HepG2 (cell line): ENCODE data around the gene GSDMA. TPM values are rescaled to one million over a fixed set of nuclear protein-coding genes. Genes with fewer than 3 reads are reported as not detected.

Source experiments
- ARID4A ChIP-seq: sonication (generic); formaldehyde crosslinking; IDR thresholded peaks from 2 replicates; pipeline ENCODE4 v1.5.0; 2020; ENCODE audit warnings: mild to moderate bottlenecking, missing genetic modification reagents, borderline replicate concordance
- CAMTA2 ChIP-seq: sonication (generic); formaldehyde crosslinking; IDR thresholded peaks from 2 replicates; pipeline ENCODE4 v1.4.0; 2020; ENCODE audit warnings: mild to moderate bottlenecking, missing genetic modification reagents, borderline replicate concordance
- CHCHD3 ChIP-seq: sonication (generic); formaldehyde crosslinking; IDR thresholded peaks from 2 replicates; pipeline ENCODE4 v1.8.0; 2022; ENCODE audit warnings: mild to moderate bottlenecking, missing genetic modification reagents, moderate library complexity
- CHD4 ChIP-seq: fragments of 200-600 bp; sonication (generic); IDR thresholded peaks from 2 replicates; pipeline ENCODE4 v1.7.0; 2017; ENCODE audit warnings: mild to moderate bottlenecking, low read length, borderline replicate concordance
- EED ChIP-seq: sonication (generic); formaldehyde crosslinking; IDR thresholded peaks from 2 replicates; pipeline ENCODE4 v1.5.0; 2020; ENCODE audit warnings: mild to moderate bottlenecking, missing genetic modification reagents
- HDAC2 ChIP-seq: sonication (generic); formaldehyde crosslinking; IDR thresholded peaks from 2 replicates; pipeline ENCODE4 v1.4.0; 2020; ENCODE audit warnings: missing genetic modification reagents
- HDAC6 ChIP-seq: fragments of 200-600 bp; sonication (generic); IDR thresholded peaks from 2 replicates; pipeline ENCODE4 v1.7.0; 2017; ENCODE audit warnings: mild to moderate bottlenecking, antibody characterized with exemption, low read length, low read depth
- KLF13 ChIP-seq: sonication (generic); formaldehyde crosslinking; IDR thresholded peaks from 2 replicates; pipeline ENCODE4 v1.4.0; 2020; ENCODE audit warnings: mild to moderate bottlenecking, missing genetic modification reagents
- RFXAP ChIP-seq: sonication (generic); formaldehyde crosslinking; IDR thresholded peaks from 2 replicates; pipeline ENCODE4 v1.4.0; 2020; ENCODE audit warnings: missing genetic modification reagents, borderline replicate concordance
- SMAD1 ChIP-seq: sonication (generic); formaldehyde crosslinking; IDR thresholded peaks from 2 replicates; pipeline ENCODE4 v1.4.0; 2020; ENCODE audit warnings: missing genetic modification reagents, low read depth, mild to moderate bottlenecking, borderline replicate concordance
- TBX3 ChIP-seq: fragments of 450-650 bp; IDR thresholded peaks from 2 replicates; pipeline ENCODE4 v1.6.1; 2017; ENCODE audit warnings: antibody characterized with exemption, mild to moderate bottlenecking, inconsistent platforms, borderline replicate concordance
- TCF12 ChIP-seq, 2 experiments: fragments of 450-650 bp in 1 of 2; sonication (generic) in 1 of 2; formaldehyde crosslinking in 1 of 2; IDR thresholded peaks; 2 replicates each; pipeline versions ENCODE4 v1.6.1 to v1.8.0; 2017 to 2022; ENCODE audit warnings: antibody characterized with exemption in 1 of 2, mild to moderate bottlenecking in 1 of 2, missing genetic modification reagents in 1 of 2, moderate library complexity in 1 of 2
- THAP8 ChIP-seq: sonication (generic); formaldehyde crosslinking; IDR thresholded peaks from 2 replicates; pipeline ENCODE4 v1.5.1; 2020; ENCODE audit warnings: missing genetic modification reagents, mild to moderate bottlenecking, borderline replicate concordance
- ZBTB7A ChIP-seq: sonication (generic); formaldehyde crosslinking; IDR thresholded peaks from 2 replicates; pipeline ENCODE4 v1.8.0; 2022; ENCODE audit warnings: mild to moderate bottlenecking, missing genetic modification reagents
- ZNF333 ChIP-seq: sonication (generic); formaldehyde crosslinking; IDR thresholded peaks from 2 replicates; pipeline ENCODE4 v1.4.0; 2020; ENCODE audit warnings: mild to moderate bottlenecking, missing genetic modification reagents, borderline replicate concordance
- ZNF451 ChIP-seq: sonication (generic); formaldehyde crosslinking; IDR thresholded peaks from 2 replicates; pipeline ENCODE4 v1.5.0; 2020; ENCODE audit warnings: mild to moderate bottlenecking, missing genetic modification reagents
- ZNF557 ChIP-seq: sonication (generic); formaldehyde crosslinking; IDR thresholded peaks from 2 replicates; pipeline ENCODE4 v1.4.0; 2020; ENCODE audit warnings: missing genetic modification reagents
- ZNF563 ChIP-seq: sonication (generic); formaldehyde crosslinking; IDR thresholded peaks from 2 replicates; pipeline ENCODE4 v1.8.0; 2022; ENCODE audit warnings: mild to moderate bottlenecking, moderate library complexity, missing genetic modification reagents
- ZNF720 ChIP-seq: sonication (generic); formaldehyde crosslinking; IDR thresholded peaks from 2 replicates; pipeline ENCODE4 v1.4.0; 2020; ENCODE audit warnings: missing genetic modification reagents
- ZNF770 ChIP-seq: sonication (generic); formaldehyde crosslinking; IDR thresholded peaks from 2 replicates; pipeline ENCODE4 v1.5.0; 2020; ENCODE audit warnings: mild to moderate bottlenecking, missing genetic modification reagents
- polyA plus RNA-seq, 8 experiments: library from polyadenylated mRNA; depleted of rRNA in 3 of 8; stranded (reverse) in 7 of 8; unstranded in 1 of 8; fragments of >200 nt; fragmentation: Illumina TruSeq in 4 of 8; extraction: Trizol in 4 of 8; gene quantifications; 2 replicates each; pipeline versions ENCODE4 v1.2.1 to v1.2.3, GENCODE V29; 2011 to 2016; ENCODE audit warnings: low read depth in 4 of 8, missing spikeins in 1 of 8, mixed read lengths in 1 of 8; ENCODE audit not compliant: insufficient read depth in 1 of 8
- total RNA-seq, 5 experiments: library from RNA; depleted of rRNA; stranded (reverse); fragments of >200 nt; fragmentation: Illumina TruSeq; extraction: Trizol; gene quantifications; 2 replicates each; pipeline ENCODE4 v1.2.3, GENCODE V29; 2016; ENCODE audit warnings: low read depth in 1 of 5

Gene GSDMA
- total and polyA plus RNA-seq, 2 of the 13 experiments (the other 11 are each of a cell fraction or from before 2014, with no cell fraction given): not detected

- TF ChIP-seq THAP8 (no peak), RFXAP (CRISPR knock-in tag) (peak; percentile 97), ZNF451 (CRISPR knock-in tag) (peak; percentile 71; the same call in 1 of the 2 replicates), ZNF333 (CRISPR knock-in tag) (peak; percentile 97), ARID4A (CRISPR knock-in tag) (peak; percentile 87), CHD4 (no peak), SMAD1 (CRISPR knock-in tag) (0 out of 2 replicates have a peak, but pooled peaks have one; percentile 42), ZNF720 (CRISPR knock-in tag) (peak; percentile 74; the same call in 1 of the 2 replicates), KLF13 (no peak), HDAC6 (no peak), ZBTB7A (CRISPR knock-in tag) (peak; percentile 98; the same call in 1 of the 2 replicates), CAMTA2 (CRISPR knock-in tag) (no peak), ZNF557 (CRISPR knock-in tag) (peak; percentile 90; the same call in 1 of the 2 replicates), ZNF563 (CRISPR knock-in tag) (no peak; the same call in 1 of the 2 replicates), EED (peak; percentile 58; the same call in 1 of the 2 replicates), TBX3 (0 out of 2 replicates have a peak, but pooled peaks have one; percentile 30), ZNF770 (CRISPR knock-in tag) (peak; percentile 62), TCF12 (IDR thresholded peaks at IDR 0.05) (no peak), TCF12 (CRISPR knock-in tag; IDR thresholded peaks at IDR 0.05) (0 out of 2 replicates have a peak, but pooled peaks have one; percentile 88), HDAC2 (CRISPR knock-in tag) (peak; percentile 100), CHCHD3 (0 out of 2 replicates have a peak, but pooled peaks have one; percentile 63)
These were observed 38.7 kb upstream of the GSDMA start (continued) for GRCh38 chr17:39923836-39924690.
